CD4-positive, alpha-beta T cell treated with Interleukin-15 for 4 hours (primary cell): Measurements from ENCODE around the gene AMDHD1.
"Not testable (repeated sequence)": the region's sequence is repeated elsewhere in the genome, so short reads cannot be mapped to it uniquely, and the experiment has no call there.

ENCODE experiments used
- DNase-seq: peaks from one replicate; pipeline ENCODE4 v3.0.0-alpha.2; 2020; ENCODE audit warnings: low spot score

The AMDHD1 gene

DNA sequence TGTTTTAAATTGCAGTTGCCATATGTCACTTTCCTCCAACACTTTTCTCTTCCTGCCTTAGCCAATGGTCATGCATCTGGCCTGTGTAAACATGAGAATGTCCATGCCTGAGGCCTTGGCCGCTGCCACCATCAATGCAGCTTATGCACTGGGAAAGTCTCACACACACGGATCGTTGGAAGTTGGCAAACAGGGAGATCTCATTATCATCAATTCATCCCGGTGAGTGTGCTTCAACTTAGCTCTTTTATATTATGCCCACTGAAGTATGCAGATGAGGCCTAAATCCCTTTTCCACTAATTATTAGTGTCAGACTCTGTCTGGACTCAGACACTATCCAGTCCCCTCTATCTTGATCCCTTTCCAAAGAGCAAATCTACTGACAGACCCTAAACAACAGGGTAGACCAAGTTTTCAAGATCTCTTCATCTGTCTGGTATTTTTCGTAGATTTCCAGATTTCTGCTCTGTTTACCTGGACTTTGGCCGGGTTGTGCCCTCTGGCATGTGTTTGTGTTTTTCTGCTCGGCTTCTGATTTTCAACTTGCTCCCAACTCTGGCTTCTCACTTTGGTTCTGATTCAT is 23.2 kb downstream of the AMDHD1 start:
- DNase-seq: no peak

GRCh38 chr12:95967301-95967700 is 24.2 kb downstream of the AMDHD1 start:
- DNase-seq: no peak

GRCh38 chr12:95969116-95969515 is 26.0 kb downstream of the AMDHD1 start:
- DNase-seq: not testable (repeated sequence)

- no peak for DNase-seq
These were observed 27.8 kb downstream of the AMDHD1 start for GRCh38 chr12:95970905-95971304.

- no peak for DNase-seq
These were observed 29.8 kb downstream of the AMDHD1 start for GRCh38 chr12:95972832-95973456.

- DNase-seq: no peak
These were observed 31.2 kb downstream of the AMDHD1 start for GRCh38 chr12:95974358-95974757.

GRCh38 chr12:95975491-95975890 is 32.4 kb downstream of the AMDHD1 start:
- no peak for DNase-seq

DNA sequence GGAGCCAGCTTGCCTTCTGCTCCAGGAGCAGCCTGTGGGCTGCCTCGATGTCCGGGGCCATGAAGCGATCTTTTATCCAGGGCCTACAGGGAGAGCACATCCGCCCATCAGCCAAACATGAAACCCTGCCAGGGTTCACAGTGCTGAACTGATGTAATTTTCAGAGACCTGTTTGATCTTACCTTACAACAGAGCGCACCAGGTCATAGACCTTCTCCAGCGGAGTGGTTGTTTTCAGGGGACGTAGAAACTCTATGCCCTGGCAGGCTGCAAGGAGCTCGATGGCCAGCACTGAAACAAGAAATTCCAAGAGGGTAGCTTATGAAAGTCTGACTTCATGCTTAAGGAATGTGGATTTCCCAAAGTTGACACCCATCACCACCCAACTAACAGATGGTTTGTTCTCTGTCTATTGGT is 33.3 kb downstream of the AMDHD1 start:
- no peak for DNase-seq

GRCh38 chr12:95977764-95978305 is 34.7 kb downstream of the AMDHD1 start:
- DNase-seq: no peak

- no peak for DNase-seq
These were observed 35.2 kb downstream of the AMDHD1 start for GRCh38 chr12:95978351-95978750.

DNA sequence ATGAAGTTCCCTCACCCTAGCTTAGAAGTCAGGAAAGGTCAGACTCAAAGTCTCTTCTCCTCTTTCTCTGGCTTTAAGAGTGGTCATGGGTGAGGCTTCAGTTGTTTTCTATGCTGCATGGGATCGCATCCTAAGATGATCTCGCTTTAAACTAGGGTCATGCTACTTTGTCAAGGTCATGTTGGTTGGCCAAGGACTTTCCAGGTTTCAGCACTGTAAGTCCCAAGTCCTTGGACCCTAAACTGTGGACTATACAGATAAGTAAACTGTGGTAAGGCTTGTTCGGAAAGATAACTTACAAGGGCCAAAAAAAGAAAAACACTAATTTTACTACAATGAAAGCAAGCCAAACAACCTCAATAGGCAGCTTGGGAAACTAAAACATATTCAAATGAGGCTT is 35.6 kb downstream of the AMDHD1 start:
- DNase-seq: no peak

DNA sequence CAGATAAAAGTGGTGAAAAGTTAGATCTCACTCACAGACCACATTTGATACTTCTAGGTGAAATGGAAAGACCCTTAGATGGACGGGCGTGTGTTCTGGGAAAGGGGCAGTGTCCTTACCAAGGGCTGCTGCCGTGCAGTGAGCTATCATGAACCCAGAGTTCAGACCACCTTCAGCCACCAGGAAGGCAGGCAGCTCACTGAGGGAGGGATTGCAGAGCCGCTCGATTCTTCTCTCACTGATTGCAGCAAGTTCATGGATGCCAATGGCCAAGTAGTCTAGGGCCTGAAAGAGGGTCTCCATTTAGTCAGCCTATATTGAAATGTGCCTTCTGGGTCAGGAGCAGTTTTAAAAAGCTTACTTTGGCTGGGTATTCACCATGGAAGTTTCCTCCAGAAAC is 37.3 kb downstream of the AMDHD1 start:
- no peak for DNase-seq

- DNase-seq: no peak
These were observed 39.5 kb downstream of the AMDHD1 start for GRCh38 chr12:95982602-95983001.

DNA sequence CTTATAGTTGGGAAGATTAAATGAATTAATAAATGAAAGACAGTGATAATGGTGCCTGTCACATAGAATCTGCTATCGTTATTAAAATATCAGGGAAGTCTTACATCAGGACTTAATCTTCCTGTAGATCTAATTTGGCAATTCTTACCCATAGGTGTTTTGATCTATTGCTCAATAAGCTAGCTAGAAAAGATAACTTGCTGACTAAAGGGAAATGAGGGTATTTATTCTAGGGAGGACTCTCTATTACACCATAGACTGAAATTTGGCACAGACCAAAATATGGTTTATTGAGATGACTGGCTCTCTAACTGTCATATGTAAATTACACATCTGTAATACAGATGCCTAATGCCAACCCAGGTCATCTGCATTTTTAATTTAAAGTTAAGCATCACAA is 41.6 kb downstream of the AMDHD1 start:
- no peak for DNase-seq

GRCh38 chr12:95986635-95987570 is 43.8 kb downstream of the AMDHD1 start:
- no peak for DNase-seq

DNA sequence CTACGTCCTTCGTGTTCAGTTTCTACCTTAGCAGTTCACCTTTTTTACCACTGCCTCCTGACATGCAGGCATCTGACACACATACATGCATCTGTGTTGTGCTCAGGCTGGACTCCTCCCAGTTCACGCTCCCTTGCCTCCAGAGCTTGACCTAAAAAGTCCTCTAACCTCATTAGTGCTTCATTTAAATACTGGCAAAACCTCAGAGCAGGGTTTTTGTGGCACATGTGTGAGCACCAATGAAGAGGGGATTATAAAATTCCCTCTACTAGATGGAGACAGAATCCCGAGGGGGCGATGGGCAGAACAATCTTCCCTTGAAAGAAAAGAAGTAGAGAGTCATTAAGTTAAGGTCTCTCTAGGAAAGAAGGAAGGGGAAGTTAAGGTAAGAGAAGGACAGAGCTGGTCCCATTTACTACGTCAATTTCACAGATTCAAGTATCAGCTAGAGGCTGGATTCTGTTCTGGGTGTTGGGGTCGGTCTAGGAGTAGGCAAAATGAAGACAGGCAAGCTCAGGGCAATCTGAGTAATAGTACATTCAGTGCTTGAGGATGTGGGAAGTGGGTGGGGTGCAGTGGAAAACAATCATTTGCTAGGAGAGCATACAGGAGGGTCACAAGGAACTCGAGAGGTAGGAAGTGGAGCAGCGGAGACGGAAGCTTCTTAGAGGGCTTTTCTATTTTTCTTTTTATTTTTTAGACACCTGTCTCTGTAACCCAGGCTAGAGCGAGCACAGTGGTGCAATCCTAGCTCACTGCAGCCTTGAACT is 45.6 kb downstream of the AMDHD1 start:
- no peak for DNase-seq

- DNase-seq: no peak
These were observed 46.5 kb downstream of the AMDHD1 start for GRCh38 chr12:95989504-95990123.

DNA sequence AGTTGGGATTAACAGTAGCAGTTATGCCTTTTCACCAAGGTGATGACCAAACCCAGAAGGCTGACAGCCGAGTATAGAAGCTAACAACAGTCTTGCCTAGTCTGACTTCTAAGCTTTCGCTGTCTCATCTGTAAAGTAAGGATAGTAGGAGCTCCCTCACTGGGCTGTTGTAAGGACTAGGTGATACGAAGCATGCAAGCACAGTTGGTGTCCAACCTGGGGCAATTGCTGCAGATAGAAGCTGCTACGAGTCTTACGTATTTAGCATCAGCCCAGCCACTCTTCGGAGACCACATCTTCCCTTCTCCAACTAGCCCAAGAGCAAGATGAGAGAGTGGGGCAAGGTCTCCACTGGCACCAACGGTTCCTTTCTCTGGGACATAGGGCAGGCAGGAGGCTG is 47.0 kb downstream of the AMDHD1 start:
- no peak for DNase-seq

GRCh38 chr12:95993907-95994306 is 50.8 kb downstream of the AMDHD1 start:
- no peak for DNase-seq

DNA sequence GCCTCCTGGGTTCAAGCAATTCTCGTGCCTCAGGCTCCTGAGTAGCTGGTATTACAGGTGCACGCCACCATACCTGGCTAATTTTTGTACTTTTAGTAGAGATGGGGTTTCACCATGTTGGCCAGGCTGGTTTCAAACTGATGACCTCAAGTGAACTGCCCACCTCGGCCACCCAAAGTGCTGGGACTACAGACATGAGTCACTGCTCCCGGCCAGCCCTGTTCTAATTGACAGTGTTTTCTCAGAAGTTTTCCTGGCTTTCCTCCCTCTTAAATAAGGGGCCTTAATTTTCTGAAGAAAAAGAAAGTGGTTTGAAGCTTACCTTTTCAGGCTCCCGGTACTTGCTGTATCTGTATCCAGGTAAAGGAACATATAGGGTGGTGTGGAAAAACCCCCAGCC is 51.3 kb downstream of the AMDHD1 start:
- no peak for DNase-seq

GRCh38 chr12:95995238-95996031 is 52.3 kb downstream of the AMDHD1 start:
- no peak for DNase-seq
